Esophagus muscularis mucosa (tissue), 4 donors: ENCODE measurements around the gene CNR1. TPM values are rescaled to one million over a fixed set of nuclear protein-coding genes. Genes with fewer than 3 reads are reported as not detected.

Experiments used
- DNase-seq: peaks from one replicate; pipeline ENCODE4 v3.0.0-alpha.2; 2017; ENCODE audit errors: extremely low spot score
- H3K27ac ChIP-seq, 4 donors: fragments of 200-600 bp; sonication (generic); replicated peaks in 1 of 4; 1 replicate in 3 of 4; 2 replicates in 1 of 4; pipeline ENCODE4 v1.5.1; 2016 to 2019; ENCODE audit warnings: mild to moderate bottlenecking in 1 of 4
- H3K27me3 ChIP-seq, 4 donors: fragments of 200-600 bp; sonication (generic); one replicate each; pipeline versions ENCODE4 v1.5.1 to v1.6.0; 2016 to 2019
- H3K36me3 ChIP-seq, 4 donors: fragments of 200-600 bp; sonication (generic); one replicate each; pipeline ENCODE4 v1.5.1; 2016 to 2019
- H3K4me1 ChIP-seq, 4 donors: fragments of 200-600 bp; sonication (generic); one replicate each; pipeline ENCODE4 v1.5.1; 2016 to 2019
- H3K4me3 ChIP-seq, 4 donors: fragments of 200-600 bp; sonication (generic); 1 replicate in 2 of 4; 2 replicates in 2 of 4; pipeline ENCODE4 v1.5.1; 2016 to 2019; ENCODE audit warnings: mild to moderate bottlenecking in 4 of 4, moderate library complexity in 1 of 4
- H3K9me3 ChIP-seq, 4 donors: fragments of 200-600 bp; sonication (generic); 1 replicate in 3 of 4; 2 replicates in 1 of 4; pipeline ENCODE4 v1.5.1; 2016 to 2019
- EP300 ChIP-seq: sonication (generic); formaldehyde crosslinking; IDR thresholded peaks from one replicate; pipeline ENCODE4 v1.6.1; 2017; ENCODE audit warnings: antibody characterized with exemption
- POLR2A ChIP-seq: fragments of 450-650 bp; IDR thresholded peaks from one replicate; pipeline ENCODE4 v1.6.1; 2017; ENCODE audit warnings: antibody characterized with exemption, moderate library complexity, mild to moderate bottlenecking, low read depth
- POLR2AphosphoS5 ChIP-seq, 2 donors: sonication (generic); formaldehyde crosslinking; IDR thresholded peaks; one replicate each; pipeline ENCODE4 v1.6.1; 2017; ENCODE audit warnings: antibody characterized with exemption in 2 of 2
- WGBS: methylation state at CpG from one replicate; pipeline ENCODE4 v1.1.5; 2018; 5-methylcytosine and 5-hydroxymethylcytosine counted together
- intact Hi-C: fragments of 100-400 bp; cut with DNase I; formaldehyde crosslinking; loops from one replicate; pipeline ENCODE4 v1.15.1; 2023
- total RNA-seq, 4 donors: library from RNA; depleted of rRNA; stranded (reverse); fragments of >200 nt; gene quantifications; one replicate each; pipeline versions ENCODE4 v1.1.0 to v1.2.1, GENCODE V29; 2016
- TF ChIP-seq, protein P1 (sequence below), 3 experiments: fragments of 200-600 bp in 2 of 3; fragments of 450-650 bp in 1 of 3; sonication (generic) in 2 of 3; IDR thresholded peaks; one replicate each; pipeline ENCODE4 v1.5.1; 2017 to 2019; ENCODE audit warnings: antibody characterized with exemption in 3 of 3, mild to moderate bottlenecking in 2 of 3, moderate library complexity in 1 of 3

The CNR1 gene
- total RNA-seq, 4 donors from 2014 or later: 7.1 to 25.7 (median 18.2) TPM

- no peak overlapping the region for H3K4me3 ChIP-seq
- no peaks in the 10 kb centered on the region for H3K4me1 ChIP-seq
- no peaks in the 10 kb centered on the region for H3K27me3 ChIP-seq
- H3K36me3 ChIP-seq: peaks cover 0 to 5% (median 0%) of the 10 kb centered on the region in 4 donors
- TF ChIP-seq, protein P1, sequence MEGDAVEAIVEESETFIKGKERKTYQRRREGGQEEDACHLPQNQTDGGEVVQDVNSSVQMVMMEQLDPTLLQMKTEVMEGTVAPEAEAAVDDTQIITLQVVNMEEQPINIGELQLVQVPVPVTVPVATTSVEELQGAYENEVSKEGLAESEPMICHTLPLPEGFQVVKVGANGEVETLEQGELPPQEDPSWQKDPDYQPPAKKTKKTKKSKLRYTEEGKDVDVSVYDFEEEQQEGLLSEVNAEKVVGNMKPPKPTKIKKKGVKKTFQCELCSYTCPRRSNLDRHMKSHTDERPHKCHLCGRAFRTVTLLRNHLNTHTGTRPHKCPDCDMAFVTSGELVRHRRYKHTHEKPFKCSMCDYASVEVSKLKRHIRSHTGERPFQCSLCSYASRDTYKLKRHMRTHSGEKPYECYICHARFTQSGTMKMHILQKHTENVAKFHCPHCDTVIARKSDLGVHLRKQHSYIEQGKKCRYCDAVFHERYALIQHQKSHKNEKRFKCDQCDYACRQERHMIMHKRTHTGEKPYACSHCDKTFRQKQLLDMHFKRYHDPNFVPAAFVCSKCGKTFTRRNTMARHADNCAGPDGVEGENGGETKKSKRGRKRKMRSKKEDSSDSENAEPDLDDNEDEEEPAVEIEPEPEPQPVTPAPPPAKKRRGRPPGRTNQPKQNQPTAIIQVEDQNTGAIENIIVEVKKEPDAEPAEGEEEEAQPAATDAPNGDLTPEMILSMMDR (IDR thresholded peaks at IDR 0.05): no peak
- TF ChIP-seq POLR2A: no peak
- no peak for TF ChIP-seq POLR2AphosphoS5 (IDR thresholded peaks at IDR 0.05)
- TF ChIP-seq EP300: no peak
- WGBS: 93% methylated on average over 6 of the region's 6 CpGs
- intact Hi-C loops: no loop called here
- H3K9me3 ChIP-seq: no peaks in the 10 kb centered on the region
- no peak overlapping the region for H3K27ac ChIP-seq
- no peak for DNase-seq
These were observed 20.7 kb downstream of the CNR1 start for GRCh38 chr6:88145298-88145963.

DNA sequence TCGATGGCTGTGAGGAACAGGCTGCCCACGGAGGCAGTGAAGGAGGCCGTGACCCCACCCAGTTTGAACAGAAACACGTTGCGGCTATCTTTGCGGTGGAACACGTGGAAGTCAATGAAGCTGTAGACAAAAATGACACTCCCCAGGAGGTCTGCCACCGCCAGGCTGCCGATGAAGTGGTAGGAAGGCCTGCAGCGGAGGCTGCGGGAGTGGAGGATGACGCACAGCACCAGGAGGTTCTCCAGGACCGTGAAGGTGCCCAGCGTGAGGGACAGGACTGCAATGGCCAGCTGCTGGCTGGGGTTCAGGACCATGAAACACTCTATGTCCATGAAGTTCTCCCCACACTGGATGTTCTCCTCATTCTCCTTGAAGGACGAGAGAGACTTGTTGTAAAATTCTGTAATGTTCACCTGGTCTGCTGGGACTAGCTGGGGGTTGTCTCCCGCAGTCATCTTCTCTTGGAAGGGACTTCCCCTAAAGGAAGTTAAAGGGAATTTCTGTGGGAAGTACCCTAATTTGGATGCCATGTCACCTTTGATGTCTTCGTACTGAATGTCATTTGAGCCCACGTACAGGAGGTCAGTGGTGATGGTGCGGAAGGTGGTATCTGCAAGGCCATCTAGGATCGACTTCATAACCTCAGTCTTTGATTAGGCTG is 21.4 kb downstream of the CNR1 start:
- H3K4me1 ChIP-seq: no peaks in the 10 kb centered on the region
- no peaks in the 10 kb centered on the region for H3K9me3 ChIP-seq
- DNase-seq: no peak
- TF ChIP-seq POLR2A (no peak), POLR2AphosphoS5 (IDR thresholded peaks at IDR 0.05) (no peak), EP300 (no peak)
- TF ChIP-seq, protein P1 (IDR thresholded peaks at IDR 0.05): no peak
- no peak overlapping the region for H3K4me3 ChIP-seq
- intact Hi-C loops: no loop called here
- no peak overlapping the region for H3K27ac ChIP-seq
- no peaks in the 10 kb centered on the region for H3K27me3 ChIP-seq
- 95% methylated on average over 18 of the region's 20 CpGs for WGBS
- peaks cover 0 to 5% (median 0%) of the 10 kb centered on the region in 4 donors for H3K36me3 ChIP-seq

GRCh38 chr6:88143421-88144157 is 22.6 kb downstream of the CNR1 start:
- no peak overlapping the region for H3K4me3 ChIP-seq
- WGBS: 89% methylated on average over 13 of the region's 14 CpGs
- no peak overlapping the region for H3K27ac ChIP-seq
- H3K9me3 ChIP-seq: no peaks in the 10 kb centered on the region
- intact Hi-C loops: no loop called here
- no peak for TF ChIP-seq POLR2A
- TF ChIP-seq EP300: no peak
- TF ChIP-seq, protein P1 (IDR thresholded peaks at IDR 0.05): no peak
- no peak for TF ChIP-seq POLR2AphosphoS5 (IDR thresholded peaks at IDR 0.05)
- H3K4me1 ChIP-seq: no peaks in the 10 kb centered on the region
- peaks cover 0 to 5% (median 0%) of the 10 kb centered on the region in 4 donors for H3K36me3 ChIP-seq
- DNase-seq: no peak
- H3K27me3 ChIP-seq: no peaks in the 10 kb centered on the region

GRCh38 chr6:88142297-88142668 is 23.9 kb downstream of the CNR1 start:
- no peak for DNase-seq
- H3K36me3 ChIP-seq: peaks cover 0 to 5% (median 0%) of the 10 kb centered on the region in 4 donors
- H3K27ac ChIP-seq: no peak overlapping the region
- intact Hi-C loops: no loop called here
- H3K9me3 ChIP-seq: no peaks in the 10 kb centered on the region
- no peaks in the 10 kb centered on the region for H3K4me1 ChIP-seq
- TF ChIP-seq POLR2A: no peak
- TF ChIP-seq EP300: no peak
- TF ChIP-seq POLR2AphosphoS5 (IDR thresholded peaks at IDR 0.05): no peak
- TF ChIP-seq, protein P1 (IDR thresholded peaks at IDR 0.05): no peak
- H3K4me3 ChIP-seq: no peak overlapping the region
- no peaks in the 10 kb centered on the region for H3K27me3 ChIP-seq
- WGBS: 95% methylated on average over 3 of the region's 3 CpGs
